Germinal center (tissue), 1 donor: ENCODE measurements around the gene SNAPC4.

Source experiments
- DNase-seq: peaks from one replicate; pipeline ENCODE4 v3.0.0; 2012; ENCODE audit warnings: mixed read lengths, low spot score

SNAPC4 gene

DNA sequence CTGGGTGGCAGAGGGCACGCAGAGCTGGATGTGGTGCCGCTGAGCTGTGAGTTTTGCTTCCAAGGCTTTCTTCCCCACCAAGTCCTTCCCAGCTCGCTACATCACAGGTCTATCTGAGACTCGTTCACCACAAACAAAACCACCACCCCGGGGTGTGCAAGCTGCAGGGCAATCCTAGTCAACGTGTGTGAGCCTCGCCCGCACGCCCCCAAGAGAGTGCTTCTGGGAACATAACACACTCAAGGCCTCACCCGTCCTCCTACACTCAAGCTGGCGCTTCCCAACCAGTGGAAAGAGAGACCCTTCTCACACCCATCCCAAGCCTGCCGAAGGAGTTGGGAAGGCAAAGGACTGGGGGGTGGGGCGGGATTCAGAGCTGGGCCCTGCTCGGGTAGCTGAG lies 10.6 kb downstream of the SNAPC4 start:
- no peak for DNase-seq

GRCh38 chr9:136387217-136387616 lies 12.8 kb downstream of the SNAPC4 start:
- no peak for DNase-seq

DNA sequence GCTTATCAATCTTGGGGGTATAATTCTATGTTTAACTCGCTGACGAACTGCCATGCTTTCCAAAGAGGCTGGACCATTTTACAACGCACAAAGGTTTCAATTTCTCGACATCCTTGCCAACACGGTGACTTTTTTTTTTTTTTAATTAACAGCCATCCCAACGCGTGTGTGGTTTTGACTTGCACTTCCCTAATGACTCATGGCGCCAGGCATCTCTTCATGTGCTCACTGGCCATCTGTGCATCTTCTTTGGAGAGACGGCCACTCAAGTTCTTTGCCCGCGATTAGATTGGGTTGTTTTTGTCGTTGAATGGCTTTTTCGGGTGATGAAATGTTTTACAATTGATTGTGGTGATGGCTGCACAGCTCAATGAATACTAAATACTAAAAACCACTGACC lies 14.0 kb downstream of the SNAPC4 start:
- DNase-seq: no peak

GRCh38 chr9:136385015-136385414 lies 15.0 kb downstream of the SNAPC4 start:
- DNase-seq: no peak

DNA sequence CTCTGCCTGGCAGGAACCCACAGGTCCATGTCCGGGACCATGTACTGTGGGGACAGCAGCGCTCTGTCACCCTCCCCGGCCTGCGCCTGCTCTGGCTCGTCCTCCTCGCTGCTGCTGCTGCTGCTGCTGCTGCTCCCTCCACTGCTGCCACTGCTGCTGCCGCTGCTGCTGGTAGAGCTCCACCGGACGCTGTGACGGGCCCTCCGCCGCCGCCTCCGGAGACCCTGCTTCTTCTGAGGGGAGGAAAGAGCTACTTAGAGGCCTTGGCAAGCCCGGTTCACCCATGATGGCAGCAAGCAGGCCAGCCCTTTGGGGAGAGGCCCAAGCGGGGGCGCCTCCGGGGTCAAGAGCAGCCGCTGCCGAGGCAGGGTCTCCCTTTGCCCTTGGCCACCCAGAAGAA lies 16.5 kb downstream of the SNAPC4 start:
- no peak for DNase-seq

GRCh38 chr9:136381966-136382513 lies 17.9 kb downstream of the SNAPC4 start:
- no peak for DNase-seq

GRCh38 chr9:136381311-136381710 lies 18.7 kb downstream of the SNAPC4 start:
- no peak for DNase-seq

DNA sequence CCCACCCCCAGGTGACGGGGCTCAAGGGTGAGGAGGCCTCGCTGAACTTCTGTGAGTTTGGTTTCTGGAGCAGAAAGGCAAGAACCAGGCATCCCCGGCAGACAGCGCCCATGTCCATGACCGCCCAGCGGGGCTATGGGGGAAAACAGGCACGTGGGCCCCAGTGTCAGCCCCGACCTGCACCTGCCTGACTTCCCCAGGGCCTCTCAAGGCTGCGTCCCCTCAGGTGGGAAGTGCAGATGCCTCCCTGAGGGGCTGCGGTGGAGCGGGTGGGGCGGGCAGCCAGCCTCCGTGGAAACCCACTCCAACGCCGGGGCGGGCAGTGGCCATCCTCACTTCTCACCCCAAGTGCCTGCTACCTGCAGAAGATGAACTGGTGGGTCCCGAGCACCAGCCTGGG lies 19.6 kb downstream of the SNAPC4 start:
- DNase-seq: no peak

DNA sequence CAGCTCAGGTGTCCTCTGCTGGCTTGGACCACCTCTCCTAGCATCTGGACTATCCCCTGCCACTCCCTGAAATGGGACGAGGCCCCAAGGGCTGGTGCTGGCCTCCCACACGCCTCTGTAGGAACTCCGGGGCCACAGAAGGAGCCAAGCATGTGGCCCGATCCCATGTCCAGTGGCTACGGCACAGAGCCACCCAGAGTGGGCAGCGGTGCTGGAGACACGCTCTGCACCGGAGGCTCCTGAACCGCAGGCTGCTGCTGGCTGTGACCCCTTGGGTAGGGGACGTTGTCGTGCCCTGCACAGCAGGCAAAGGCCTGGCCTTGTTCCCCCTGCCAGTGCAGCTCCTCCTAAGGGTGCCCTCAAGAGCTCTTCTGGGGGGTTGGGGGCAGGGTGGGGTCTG lies 20.1 kb downstream of the SNAPC4 start:
- no peak for DNase-seq

DNA sequence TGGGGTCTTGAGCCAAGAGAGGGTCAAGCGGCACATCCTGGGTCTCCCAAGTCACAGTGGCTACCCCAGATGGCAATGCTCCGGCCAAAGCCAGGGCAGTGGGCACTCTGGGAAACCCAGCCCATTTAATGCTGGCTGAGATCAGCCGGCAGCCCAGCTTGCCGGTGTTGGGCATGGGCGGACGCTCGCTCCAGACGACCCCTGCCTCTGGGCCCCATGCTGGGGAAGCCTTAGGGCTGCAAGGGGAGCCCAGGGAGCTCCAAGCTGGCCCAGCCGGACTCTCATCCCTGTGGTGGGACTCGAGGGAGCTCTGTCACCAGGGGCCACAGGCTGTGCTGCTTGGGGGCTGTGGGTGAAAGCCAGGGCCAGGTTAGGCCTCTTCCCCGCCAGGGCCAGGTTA lies 20.6 kb downstream of the SNAPC4 start:
- no peak for DNase-seq

DNA sequence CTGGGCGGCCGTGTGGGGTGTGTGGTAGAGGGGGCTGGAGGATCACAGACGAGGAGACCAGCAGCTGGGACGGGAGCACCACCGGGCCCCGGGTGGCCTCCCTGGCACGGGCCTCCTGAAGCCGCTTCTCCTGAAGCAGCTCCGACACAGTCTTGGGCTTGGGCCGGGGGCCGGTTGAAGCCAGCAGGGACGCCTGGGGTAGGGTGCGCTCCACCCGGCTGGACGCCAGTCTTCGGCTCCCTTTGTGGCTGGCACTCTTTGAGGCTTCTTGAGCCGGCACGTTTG lies 21.0 kb downstream of the SNAPC4 start:
- DNase-seq: no peak

GRCh38 chr9:136378170-136379002 lies 21.6 kb downstream of the SNAPC4 start:
- DNase-seq: no peak

DNA sequence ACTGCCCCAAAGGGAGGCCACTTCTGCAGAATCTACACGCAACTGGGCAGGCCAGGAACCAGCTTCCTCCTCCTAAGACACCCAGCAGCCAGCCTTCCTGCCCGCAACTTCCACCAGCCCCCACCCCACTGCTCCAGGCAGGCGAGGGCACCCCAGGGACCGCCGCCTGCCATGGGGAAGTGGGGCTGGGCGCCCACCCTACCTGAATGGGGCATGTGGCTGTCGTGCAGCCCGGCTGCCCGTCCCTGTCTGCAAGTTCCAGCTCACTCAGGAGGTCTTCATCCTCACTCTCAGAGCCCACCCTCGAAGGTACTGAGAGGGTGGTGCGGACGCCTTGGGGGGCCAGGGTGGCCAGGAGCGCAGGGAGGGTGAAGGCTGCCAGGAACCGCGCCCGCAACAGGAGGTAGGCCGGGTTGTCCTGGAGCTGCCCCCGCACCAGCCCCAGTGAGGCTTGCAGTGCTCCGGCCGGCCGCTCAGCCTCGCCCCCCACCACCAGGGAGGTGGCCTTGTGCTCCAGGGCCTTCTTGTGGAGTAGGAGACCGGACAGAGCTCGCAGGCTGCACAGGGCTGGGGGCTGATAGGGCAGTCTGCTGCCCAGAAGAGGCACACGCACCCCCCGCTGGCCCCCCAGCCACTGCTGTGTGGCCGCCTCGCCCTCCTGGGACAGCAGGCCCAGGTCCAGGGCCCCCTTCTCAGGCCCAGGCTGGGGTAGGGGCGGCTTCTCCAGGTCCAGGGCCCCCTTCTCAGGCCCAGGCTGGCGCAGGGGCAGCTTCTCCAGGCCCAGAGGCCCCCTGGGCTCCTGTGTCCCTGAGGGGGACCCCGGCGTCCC lies 22.4 kb downstream of the SNAPC4 start:
- no peak for DNase-seq

DNA sequence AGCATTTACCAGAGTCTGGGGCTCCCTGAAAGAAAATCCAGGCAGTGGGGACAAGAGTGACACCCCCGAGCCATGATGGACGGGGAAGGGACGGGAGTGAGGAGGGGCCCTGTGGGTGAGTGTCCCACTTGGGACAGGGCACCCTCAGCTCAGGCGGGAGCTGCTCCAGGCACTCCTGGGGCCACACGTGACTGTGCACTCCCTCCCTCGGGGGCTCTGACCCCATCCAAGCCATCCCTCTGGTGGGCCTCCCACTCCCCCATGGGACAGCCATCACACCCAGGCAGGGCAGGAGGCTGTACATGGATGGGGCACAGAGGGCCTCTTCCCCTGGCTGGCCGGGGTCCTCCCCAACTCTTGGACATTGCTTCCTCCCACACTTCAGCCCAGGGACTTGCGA lies 23.5 kb downstream of the SNAPC4 start:
- no peak for DNase-seq

GRCh38 chr9:136375096-136375495 lies 24.9 kb downstream of the SNAPC4 start:
- no peak for DNase-seq

GRCh38 chr9:136374183-136374575 lies 25.8 kb downstream of the SNAPC4 start:
- no peak for DNase-seq

DNA sequence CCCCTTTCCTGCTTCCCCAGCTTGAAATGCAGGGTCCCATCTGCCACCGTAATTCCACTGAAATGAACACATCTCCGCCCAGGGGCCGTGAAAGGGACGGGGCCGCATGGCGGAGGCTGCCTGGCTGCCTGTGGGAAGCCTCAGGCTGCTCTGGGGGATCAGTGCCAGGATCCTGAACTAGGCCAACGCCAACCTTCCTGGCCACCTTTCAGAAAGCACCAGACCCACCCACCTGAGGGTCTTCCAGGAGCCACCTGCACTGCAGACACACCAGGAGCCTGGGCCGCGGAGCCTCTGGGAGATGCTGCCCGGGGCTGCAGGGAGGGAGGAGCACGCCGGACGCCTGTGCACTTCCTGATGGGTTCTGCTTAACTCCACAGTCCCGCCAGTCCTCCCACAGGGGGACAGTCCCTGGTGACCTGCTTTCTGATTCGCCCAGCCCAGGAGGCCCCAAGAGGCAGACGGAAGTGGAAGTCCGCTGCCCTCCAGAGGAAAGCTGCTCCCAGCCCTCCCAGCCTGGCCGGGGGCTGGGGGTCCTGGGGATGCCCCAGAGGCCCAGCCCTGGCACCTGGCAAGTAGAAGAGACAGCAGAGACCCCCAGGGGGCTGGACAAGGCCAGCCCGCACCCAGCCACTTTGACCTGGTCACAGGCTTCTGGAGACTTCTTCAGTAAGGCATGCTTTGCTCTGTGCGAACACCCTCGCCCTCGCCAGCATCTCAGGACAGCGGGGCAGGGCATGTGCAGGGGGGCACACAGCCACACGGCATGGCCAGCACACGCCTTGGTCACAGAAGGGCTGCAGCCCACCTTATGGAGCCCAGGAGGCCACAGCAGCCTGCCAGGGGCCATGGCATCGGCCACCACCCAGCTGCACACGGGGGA lies 26.4 kb downstream of the SNAPC4 start, which contains the start of gene CARD9:
CARD9 (minus strand) TSS at position 370 of the 883 bp plus-strand sequence. CDS start 1,591 bp downstream, outside the sequence.
- DNase-seq: no peak

DNA sequence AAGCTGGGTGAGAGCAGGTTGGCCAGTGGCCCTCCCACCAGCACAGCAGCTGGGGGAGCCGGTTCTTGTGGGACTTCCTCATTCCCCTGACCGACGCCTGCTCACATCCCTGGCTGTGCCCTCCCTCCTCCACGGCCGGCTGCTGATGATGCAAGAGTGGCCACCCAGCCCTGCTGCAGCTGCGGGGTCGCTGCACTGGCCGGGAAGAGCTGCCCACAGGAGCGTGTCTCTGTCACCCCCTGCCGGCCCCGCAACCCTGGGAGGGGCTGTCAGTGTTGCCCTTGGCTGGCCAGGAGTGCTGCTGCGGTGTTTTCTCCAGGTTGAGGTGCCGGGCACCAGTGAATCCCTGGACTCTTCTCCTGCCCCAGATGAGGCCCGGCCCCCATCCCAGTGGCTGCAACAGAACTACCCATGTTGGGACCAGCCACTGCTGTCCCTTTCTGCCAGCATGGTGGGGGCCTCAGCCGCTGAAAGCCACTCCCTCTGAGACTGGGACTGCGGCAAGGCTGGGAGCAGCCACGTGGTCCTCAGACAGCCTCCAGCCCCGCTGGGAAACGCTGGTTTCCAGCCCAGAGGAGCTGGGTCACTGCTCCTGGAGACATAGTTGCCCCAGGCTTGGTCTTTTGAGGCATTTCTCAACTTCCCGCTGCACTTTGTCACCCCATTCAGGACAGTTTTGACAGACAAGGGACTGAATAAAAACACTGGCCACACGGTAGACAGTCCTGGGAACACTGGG lies 27.2 kb downstream of the SNAPC4 start:
- no peak for DNase-seq

- no peak for DNase-seq
Measured at GRCh38 chr9:136372006-136372405, 28.0 kb downstream of the SNAPC4 start.

DNA sequence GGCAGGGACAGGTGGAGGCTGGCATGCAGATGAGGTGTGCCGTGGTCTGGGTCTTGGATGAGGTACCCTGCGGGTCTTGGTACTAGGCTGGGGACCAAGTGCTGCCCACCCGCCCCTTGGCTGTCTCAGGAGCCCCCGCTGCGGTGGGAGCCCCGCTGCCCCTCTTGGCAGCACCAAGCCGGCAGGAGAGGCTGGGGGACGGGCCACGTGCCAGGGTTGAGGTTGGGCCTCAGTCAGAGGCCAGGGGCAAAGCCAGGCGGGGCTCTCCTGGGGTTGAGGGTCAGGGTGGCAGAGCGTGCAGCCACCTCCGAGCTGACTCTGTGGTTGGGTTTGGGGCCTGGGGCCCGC lies 28.5 kb downstream of the SNAPC4 start:
- DNase-seq: no peak

- DNase-seq: no peak
Measured at GRCh38 chr9:136370687-136371532, 29.1 kb downstream of the SNAPC4 start.
